KMS-11 (cell line): ENCODE measurements around the gene PGAP3.
"Not testable (repeated sequence)": the region's sequence is repeated elsewhere in the genome, so short reads cannot be mapped to it uniquely, and the experiment has no call there.

Experiments
- H2AFZ ChIP-seq: fragments of 200-600 bp; sonication (generic); 2 replicates; pipeline ENCODE4 v1.6.1; 2016; ENCODE audit warnings: antibody characterized with exemption, mixed run types, low read depth
- H3K27ac ChIP-seq: fragments of 200-600 bp; sonication (generic); 2 replicates; pipeline ENCODE4 v1.6.1; 2016; ENCODE audit warnings: mild to moderate bottlenecking, mixed run types
- H3K27me3 ChIP-seq: fragments of 200-600 bp; sonication (generic); 2 replicates; pipeline ENCODE4 v1.6.1; 2017; ENCODE audit warnings: mild to moderate bottlenecking, low read depth, mixed run types, moderate library complexity; ENCODE audit not compliant: insufficient read depth
- H3K36me3 ChIP-seq: fragments of 200-600 bp; sonication (generic); 2 replicates; pipeline ENCODE4 v1.6.1; 2017; ENCODE audit warnings: mild to moderate bottlenecking, mixed run types; ENCODE audit not compliant: insufficient read depth
- H3K4me1 ChIP-seq: fragments of 200-600 bp; sonication (generic); 2 replicates; pipeline ENCODE4 v1.6.1; 2016; ENCODE audit warnings: mild to moderate bottlenecking, low read depth, mixed run types; ENCODE audit not compliant: poor library complexity, severe bottlenecking
- H3K4me2 ChIP-seq: fragments of 200-600 bp; sonication (generic); 2 replicates; pipeline ENCODE4 v1.7.0; 2016; ENCODE audit warnings: mild to moderate bottlenecking, mixed run types
- H3K4me3 ChIP-seq: fragments of 200-600 bp; sonication (generic); IDR thresholded peaks from 2 replicates; pipeline ENCODE4 v1.6.1; 2017; ENCODE audit warnings: low read depth, low read length, mixed read lengths; ENCODE audit not compliant: insufficient read depth
- H3K79me2 ChIP-seq: fragments of 200-600 bp; sonication (generic); 2 replicates; pipeline ENCODE4 v1.6.1; 2016; ENCODE audit warnings: low read depth, mixed run types; ENCODE audit not compliant: insufficient read depth
- H3K9ac ChIP-seq: fragments of 200-600 bp; sonication (generic); 2 replicates; pipeline ENCODE4 v1.6.1; 2016; ENCODE audit warnings: mild to moderate bottlenecking, mixed run types
- H4K20me1 ChIP-seq: fragments of 200-600 bp; sonication (generic); 2 replicates; pipeline ENCODE4 v1.6.1; 2016; ENCODE audit warnings: mild to moderate bottlenecking, mixed run types; ENCODE audit not compliant: insufficient read depth
- TF ChIP-seq, protein P1 (sequence below): fragments of 200-600 bp; sonication (generic); conservative IDR thresholded peaks from 2 replicates; pipeline ENCODE4 v1.6.1; 2017; ENCODE audit warnings: low read depth, mild to moderate bottlenecking, antibody characterized with exemption, low read length, moderate library complexity, mixed read lengths

Gene PGAP3

DNA sequence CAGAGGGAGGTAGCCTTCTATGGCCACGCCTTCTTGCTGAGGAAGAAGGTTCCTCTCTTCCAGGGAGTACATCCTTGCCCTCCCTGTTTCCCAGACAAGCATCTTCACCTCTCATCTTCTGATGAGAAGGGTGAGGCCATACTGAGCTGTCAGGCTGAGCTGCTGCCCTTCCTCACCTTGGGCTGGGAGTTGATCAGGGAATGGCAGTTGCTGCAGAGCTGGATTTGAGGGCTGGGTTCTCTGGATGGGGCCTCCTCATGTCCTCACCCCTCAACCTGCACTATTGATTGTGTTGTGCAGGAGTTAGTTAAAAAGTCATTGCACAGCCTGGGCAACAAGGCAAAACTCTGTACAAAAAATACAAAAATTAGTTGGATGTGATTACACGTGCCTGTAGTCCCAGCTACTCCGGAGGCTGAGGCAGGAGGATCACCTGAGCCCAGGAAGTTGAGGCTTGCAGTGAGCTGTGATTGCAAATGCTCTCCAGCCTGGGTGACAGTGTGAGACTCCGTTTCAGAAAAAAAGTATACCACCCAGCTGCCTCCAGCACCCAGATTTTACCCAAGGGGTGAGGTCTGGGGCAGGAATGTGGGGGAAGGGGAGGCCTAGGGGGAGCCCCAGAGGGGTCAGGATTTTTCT, 14.0 kb upstream of the PGAP3 start:
- Histone ChIP-seq H3K27ac (peak overlapping the region; percentile 89; the same call in 1 of the 2 replicates), H3K79me2 (no peaks in the 10 kb centered on the region), H3K4me3 (no peak overlapping the region), H3K27me3 (no peaks in the 10 kb centered on the region), H3K9ac (no peak overlapping the region), H3K36me3 (no peaks in the 10 kb centered on the region), H2AFZ (no peak overlapping the region), H3K4me2 (no peak overlapping the region), H4K20me1 (no peaks in the 10 kb centered on the region), H3K4me1 (peaks cover 50% of the 10 kb centered on the region)
- TF ChIP-seq, protein P1, sequence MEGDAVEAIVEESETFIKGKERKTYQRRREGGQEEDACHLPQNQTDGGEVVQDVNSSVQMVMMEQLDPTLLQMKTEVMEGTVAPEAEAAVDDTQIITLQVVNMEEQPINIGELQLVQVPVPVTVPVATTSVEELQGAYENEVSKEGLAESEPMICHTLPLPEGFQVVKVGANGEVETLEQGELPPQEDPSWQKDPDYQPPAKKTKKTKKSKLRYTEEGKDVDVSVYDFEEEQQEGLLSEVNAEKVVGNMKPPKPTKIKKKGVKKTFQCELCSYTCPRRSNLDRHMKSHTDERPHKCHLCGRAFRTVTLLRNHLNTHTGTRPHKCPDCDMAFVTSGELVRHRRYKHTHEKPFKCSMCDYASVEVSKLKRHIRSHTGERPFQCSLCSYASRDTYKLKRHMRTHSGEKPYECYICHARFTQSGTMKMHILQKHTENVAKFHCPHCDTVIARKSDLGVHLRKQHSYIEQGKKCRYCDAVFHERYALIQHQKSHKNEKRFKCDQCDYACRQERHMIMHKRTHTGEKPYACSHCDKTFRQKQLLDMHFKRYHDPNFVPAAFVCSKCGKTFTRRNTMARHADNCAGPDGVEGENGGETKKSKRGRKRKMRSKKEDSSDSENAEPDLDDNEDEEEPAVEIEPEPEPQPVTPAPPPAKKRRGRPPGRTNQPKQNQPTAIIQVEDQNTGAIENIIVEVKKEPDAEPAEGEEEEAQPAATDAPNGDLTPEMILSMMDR, result no peak

DNA sequence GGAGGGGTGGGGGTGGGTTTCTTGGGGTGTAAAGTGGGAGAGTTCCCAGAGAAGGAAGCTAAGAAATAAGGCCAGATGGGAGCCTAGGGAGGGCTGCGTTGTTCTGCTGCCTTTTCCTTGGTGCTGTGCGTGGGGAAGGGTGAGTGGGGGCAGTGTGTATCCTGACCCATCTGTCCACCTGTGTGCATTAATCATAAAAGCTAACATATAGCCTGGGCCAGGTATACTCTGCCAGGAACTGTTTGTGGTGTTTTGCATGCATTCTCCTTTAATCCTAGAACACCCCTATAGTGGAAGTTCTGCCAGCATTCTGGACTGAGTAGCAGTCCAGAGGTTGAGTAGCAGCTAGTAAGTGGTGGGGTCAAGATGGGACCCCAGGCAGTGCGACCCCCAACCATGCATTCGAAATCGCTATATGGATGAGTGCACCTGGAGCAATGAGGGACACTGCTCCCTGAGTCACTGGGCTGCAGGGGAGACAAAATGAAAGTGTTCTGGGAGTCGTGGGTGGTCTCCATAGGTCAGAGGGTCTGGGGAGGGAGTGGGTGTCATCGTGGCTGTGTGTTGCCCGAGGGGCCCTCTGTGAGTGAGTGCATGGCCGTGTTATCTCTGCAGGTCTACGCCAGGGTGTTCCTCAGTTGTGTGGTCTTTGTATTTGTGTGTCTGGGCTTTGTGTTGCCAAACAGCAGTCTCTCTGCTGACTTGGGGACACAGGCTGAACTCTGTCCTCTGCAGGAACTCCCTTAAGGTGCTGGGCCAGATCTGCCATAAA, 13.3 kb upstream of the PGAP3 start:
- H3K4me3 ChIP-seq, result no peak overlapping the region
- H4K20me1 ChIP-seq, result no peaks in the 10 kb centered on the region
- no peak overlapping the region for H2AFZ ChIP-seq
- peaks cover 46% of the 10 kb centered on the region for H3K4me1 ChIP-seq
- no peak overlapping the region for H3K27ac ChIP-seq
- no peak overlapping the region for H3K4me2 ChIP-seq
- H3K9ac ChIP-seq, result no peak overlapping the region
- no peaks in the 10 kb centered on the region for H3K36me3 ChIP-seq
- TF ChIP-seq, protein P1, result no peak
- H3K79me2 ChIP-seq, result no peaks in the 10 kb centered on the region
- no peaks in the 10 kb centered on the region for H3K27me3 ChIP-seq

DNA sequence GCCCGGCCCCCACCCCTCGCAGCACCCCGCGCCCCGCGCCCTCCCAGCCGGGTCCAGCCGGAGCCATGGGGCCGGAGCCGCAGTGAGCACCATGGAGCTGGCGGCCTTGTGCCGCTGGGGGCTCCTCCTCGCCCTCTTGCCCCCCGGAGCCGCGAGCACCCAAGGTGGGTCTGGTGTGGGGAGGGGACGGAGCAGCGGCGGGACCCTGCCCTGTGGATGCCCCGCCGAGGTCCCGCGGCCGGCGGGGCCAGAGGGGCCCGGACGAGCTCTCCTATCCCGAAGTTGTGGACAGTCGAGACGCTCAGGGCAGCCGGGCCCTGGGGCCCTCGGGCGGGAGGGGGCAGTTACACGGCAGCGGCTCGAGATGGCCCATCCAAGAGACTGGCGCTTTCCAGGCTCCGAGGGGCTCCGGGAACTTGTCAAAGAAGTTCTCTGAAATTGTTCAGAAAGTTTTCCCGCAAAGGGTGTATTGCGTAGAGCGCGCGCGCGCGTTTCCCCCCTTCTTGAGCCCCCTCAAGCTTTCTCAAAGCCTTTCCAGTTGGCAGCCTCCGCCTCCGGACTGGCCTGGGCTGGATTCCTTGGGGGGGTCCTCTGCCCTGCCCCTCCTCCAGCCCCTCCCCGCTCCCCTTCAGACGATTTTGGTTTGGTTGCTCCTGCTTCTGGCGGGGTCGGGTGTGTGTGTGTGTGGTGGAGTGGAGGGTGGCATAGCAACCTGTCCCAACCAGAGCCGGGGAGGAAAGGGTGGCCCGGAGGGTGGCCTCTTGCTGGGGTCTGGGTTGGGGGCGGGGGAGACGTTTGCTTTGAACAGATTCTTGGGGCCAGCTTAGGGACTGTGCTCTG, 12.5 kb upstream of the PGAP3 start:
- H3K4me1 ChIP-seq, result peaks cover 39% of the 10 kb centered on the region
- TF ChIP-seq, protein P1, result no peak
- H4K20me1 ChIP-seq, result no peaks in the 10 kb centered on the region
- H3K4me3 ChIP-seq, result no peak overlapping the region
- H3K4me2 ChIP-seq, result no peak overlapping the region
- H3K27me3 ChIP-seq, result no peaks in the 10 kb centered on the region
- no peak overlapping the region for H3K9ac ChIP-seq
- H3K27ac ChIP-seq, result no peak overlapping the region
- no peak overlapping the region for H2AFZ ChIP-seq
- H3K79me2 ChIP-seq, result no peaks in the 10 kb centered on the region
- no peaks in the 10 kb centered on the region for H3K36me3 ChIP-seq

DNA sequence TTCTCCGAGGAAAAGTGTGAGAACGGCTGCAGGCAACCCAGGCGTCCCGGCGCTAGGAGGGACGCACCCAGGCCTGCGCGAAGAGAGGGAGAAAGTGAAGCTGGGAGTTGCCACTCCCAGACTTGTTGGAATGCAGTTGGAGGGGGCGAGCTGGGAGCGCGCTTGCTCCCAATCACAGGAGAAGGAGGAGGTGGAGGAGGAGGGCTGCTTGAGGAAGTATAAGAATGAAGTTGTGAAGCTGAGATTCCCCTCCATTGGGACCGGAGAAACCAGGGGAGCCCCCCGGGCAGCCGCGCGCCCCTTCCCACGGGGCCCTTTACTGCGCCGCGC, 11.9 kb upstream of the PGAP3 start, which contains the start of gene ERBB2:
TSS of gene ERBB2 (plus strand) at position 247 of the 330 bp plus-strand sequence. CDS start 175 bp downstream, outside the sequence.
- no peak within 1 kb of the TSS for H3K4me2 ChIP-seq
- no peaks in the 10 kb centered on the region for H3K36me3 ChIP-seq
- H3K79me2 ChIP-seq, result no peaks in the 10 kb centered on the region
- TF ChIP-seq, protein P1, result no peak
- H2AFZ ChIP-seq, result no peak within 1 kb of the TSS
- H3K9ac ChIP-seq, result no peak within 1 kb of the TSS
- no peaks in the 10 kb centered on the region for H4K20me1 ChIP-seq
- no peak within 1 kb of the TSS for H3K27ac ChIP-seq
- no peak within 1 kb of the TSS for H3K4me3 ChIP-seq
- H3K27me3 ChIP-seq, result no peaks in the 10 kb centered on the region
- peaks cover 34% of the 10 kb centered on the region for H3K4me1 ChIP-seq

DNA sequence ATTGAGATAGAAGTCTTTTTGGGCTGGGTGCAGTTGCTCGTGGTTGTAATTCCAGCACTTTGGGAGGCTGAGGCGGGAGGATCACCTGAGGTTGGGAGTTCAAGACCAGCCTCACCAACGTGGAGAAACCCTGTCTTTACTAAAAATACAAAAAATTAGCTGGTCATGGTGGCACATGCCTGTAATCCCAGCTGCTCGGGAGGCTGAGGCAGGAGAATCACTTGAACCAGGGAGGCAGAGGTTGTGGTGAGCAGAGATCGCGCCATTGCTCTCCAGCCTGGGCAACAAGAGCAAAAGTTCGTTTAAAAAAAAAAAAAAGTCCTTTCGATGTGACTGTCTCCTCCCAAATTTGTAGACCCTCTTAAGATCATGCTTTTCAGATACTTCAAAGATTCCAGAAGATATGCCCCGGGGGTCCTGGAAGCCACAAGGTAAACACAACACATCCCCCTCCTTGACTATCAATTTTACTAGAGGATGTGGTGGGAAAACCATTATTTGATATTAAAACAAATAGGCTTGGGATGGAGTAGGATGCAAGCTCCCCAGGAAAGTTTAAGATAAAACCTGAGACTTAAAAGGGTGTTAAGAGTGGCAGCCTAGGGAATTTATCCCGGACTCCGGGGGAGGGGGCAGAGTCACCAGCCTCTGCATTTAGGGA, 11.4 kb upstream of the PGAP3 start:
- not testable (repeated sequence) for H2AFZ ChIP-seq, H4K20me1 ChIP-seq, H3K4me3 ChIP-seq, H3K27me3 ChIP-seq, H3K79me2 ChIP-seq, H3K27ac ChIP-seq, H3K36me3 ChIP-seq, H3K9ac ChIP-seq, H3K4me2 ChIP-seq
- peaks cover 29% of the 10 kb centered on the region for H3K4me1 ChIP-seq
